DMS53 treated with DMSO at 0.1 percent for 48 hours (cell line): ENCODE results near the gene SSH2.

Experiments
- DNase-seq: peaks from one replicate; lab custom pipeline; 2025; ENCODE audit not compliant: unreplicated experiment; lab: John Stamatoyannopoulos, UW

Gene SSH2

DNA sequence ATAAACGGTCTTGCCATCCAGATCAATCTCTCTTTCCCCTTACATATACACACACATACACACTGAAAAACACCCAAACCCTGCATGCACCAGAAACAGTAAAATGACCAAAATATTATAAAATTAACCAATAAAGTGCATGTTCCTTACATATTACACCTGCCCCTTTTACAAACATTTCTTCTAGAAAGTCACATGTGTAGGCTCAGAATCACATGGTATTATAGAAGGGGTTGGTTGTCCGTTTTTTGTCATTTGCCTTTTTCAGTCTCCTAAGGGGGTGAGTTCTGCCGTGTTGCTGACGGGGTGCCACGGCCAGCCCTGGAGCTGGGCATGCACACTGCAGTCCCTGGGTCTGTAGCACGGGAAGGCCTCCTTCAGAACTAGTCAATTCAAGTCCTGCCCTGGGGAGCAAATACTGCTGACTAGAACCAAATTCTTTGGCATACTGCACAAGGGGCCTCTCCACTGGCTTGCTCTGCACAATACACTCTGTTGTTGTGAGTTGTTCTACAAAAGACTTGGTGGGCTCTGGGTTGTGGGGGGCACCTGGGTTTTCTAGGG lies 299.3 kb downstream of the SSH2 start:
- DNase-seq, result no peak

DNA sequence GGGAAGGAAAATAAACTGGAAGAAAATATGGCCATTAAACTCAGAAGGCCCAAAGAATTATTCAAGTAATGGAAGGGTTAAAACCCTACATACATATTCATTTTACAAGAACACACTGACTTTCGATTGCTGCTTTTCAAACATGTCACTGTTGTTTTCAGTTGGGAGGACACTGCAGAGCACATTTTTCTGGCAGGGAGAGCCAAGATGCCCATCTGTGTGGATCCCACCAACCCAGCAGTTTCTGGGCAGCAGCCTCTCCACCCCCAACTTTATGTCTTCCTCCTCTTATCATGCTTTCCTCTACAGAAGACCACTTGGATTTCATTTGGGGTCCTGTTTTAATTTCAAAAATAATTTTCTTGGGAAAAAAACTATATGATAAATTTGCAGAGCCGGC lies 300.2 kb downstream of the SSH2 start:
- DNase-seq, result no peak

DNA sequence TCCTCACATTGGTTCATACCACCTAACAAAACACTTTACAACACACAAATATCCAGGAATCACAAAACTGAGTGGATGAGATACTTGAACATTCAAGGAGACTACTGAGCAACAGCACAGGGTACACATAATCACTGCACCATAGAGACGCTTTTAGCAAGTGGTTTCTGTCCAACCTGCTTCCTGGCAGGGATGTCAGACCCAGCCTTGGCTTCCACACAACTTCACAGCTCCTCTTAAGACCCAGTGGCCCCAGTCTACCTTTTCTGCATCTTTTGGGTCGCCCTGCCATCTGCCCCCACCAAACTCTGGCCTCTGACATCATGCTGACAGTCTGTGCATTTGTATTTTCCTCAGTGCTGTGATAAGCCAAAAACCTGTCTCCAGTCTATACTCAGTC lies 301.4 kb downstream of the SSH2 start:
- no peak for DNase-seq

DNA sequence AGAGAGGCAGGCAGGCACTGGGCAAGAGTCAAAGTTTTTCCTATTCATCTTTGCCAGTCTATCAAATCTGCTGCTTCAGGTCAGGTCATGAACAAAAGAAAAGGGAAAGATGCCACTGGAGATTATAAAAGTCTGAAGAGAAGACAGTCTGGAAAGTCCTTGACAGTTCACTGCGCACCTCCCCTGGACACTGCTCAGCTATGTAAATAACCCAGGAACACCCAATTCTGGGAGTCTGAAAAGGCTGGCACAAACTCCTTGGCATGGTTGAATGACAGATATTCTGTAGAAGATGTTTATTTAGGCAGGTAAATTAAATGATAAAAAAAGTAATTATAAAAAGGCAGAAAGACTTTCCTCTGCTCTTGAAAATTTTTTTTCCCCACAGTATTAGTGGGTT lies 302.1 kb downstream of the SSH2 start:
- DNase-seq, result no peak

DNA sequence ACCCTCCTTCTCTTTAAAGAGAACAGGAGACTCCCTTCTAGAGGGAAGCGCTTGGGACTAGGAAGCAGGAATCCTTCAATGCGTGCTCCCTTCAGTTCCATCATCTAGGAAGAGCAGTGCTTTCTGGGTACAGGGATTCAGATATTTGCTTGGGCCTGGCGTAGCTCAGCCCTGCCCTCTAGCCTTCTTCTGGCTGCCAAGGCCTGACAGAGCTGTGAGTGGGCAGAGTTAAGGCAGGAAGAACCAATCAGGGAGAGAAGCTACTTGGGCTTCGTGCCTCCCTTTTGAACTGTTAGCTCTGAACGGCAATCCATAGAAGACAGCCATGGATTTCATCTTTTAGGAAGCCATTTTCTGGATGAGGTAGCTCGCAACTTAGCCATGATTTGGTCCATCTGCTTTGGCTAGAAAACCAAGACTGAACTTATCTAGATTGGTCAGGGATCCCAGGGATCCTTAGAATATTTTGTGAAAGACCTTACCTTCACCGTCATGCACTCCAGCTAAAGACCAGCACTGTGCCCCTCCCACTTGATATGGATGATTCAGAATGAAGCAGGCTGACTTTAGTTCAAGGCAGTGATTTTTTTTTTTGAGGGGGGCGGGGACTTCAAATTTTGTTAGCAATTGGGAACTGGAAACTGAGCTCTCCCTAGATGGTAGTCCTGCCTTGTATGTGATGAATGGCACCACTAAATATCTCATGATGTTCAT lies 304.8 kb downstream of the SSH2 start:
- no peak for DNase-seq

DNA sequence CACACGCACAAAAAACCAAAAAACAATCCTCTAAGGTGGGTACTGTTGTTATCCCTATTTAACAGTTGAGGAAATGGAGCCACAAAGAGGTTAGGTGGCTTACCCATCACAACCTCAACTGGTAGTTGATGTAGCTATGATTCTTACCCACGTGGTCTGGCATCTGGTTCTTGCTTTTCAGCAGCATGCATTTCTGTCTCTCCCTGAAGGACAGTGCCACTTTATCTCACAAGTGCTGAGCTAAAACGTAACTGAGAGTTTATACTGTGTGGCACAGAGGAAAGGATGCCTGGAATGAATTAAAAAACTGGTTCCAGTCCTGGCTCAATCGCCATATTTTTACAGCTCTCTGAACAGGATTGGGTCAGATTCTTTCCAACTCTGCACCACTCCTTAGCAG lies 305.4 kb downstream of the SSH2 start:
- DNase-seq, result no peak

- no peak for DNase-seq
These were observed 306.8 kb downstream of the SSH2 start for GRCh38 chr17:29623283-29623647.

DNA sequence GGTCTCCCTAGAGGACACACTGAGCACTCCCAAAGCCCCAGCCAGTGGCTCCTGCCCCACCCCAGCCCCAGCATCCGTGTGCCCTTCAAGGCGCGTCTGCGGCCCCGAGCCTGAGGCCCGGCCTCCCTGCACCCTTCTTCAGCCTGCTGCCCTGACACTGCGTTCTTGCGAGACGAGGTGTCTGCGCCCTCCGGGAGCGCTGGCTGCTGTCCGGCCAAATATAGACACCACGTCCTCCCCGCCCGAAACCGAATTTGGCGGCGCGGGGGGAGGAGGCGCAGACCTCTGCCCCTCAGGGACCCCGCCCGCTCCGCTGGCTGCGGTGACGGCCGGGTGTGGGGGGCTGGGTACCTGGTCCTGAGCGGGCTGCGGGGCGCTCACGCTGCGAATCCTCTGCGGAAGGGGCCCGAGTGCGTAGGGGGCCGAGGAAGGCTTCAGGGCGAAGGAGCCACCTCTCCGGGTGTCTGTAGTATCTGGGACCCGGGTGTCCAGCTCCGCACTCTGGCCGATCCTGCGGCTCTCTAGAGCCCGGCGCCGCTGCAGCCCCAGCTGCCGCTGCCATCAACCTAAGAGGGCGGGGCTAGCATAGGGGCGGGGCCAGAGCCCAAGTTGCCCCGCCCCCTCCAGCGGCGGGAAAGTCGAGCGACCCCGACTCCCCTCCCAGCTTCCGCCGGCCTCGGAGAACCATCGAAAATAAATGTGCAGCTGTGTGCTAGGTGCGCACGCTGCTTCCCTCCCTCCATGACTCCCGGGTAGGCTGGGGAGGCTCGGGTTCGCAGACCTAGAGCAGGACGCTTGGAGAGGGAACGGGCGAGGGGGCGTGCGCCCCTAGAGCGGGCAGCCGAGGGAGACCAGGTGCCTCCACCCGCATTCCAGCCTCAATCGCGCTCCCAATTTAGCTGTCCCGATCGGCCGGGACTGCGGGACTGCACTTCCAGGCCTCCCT lies 307.4 kb downstream of the SSH2 start, which contains the start of gene CORO6:
Gene CORO6 (minus strand): TSS at position 576 of the 946 bp plus-strand sequence. CDS start 1,491 bp downstream, outside the sequence.
- peak; percentile 12 for DNase-seq

DNA sequence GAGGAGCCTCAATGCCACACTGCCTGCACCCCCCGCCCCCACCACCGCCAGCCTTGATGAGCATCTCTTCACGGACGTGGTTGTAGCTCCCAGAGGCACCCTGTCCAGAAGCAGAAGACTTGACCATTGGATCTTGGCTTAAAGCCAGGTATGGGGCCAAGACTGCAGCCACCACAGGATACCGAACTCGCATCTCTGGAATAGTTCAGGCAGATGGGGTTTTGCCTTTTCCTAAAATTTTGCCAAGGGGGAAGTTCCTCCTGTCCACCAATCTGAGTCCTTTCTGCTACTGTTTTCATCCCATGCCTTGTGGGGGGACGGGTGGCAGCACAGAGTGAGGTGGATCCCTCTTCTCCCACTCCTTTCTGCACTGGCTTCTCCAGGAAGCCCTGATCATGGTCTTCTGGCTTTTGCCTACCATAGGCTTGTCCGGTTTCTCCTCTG lies 308.3 kb downstream of the SSH2 start:
- no peak for DNase-seq

DNA sequence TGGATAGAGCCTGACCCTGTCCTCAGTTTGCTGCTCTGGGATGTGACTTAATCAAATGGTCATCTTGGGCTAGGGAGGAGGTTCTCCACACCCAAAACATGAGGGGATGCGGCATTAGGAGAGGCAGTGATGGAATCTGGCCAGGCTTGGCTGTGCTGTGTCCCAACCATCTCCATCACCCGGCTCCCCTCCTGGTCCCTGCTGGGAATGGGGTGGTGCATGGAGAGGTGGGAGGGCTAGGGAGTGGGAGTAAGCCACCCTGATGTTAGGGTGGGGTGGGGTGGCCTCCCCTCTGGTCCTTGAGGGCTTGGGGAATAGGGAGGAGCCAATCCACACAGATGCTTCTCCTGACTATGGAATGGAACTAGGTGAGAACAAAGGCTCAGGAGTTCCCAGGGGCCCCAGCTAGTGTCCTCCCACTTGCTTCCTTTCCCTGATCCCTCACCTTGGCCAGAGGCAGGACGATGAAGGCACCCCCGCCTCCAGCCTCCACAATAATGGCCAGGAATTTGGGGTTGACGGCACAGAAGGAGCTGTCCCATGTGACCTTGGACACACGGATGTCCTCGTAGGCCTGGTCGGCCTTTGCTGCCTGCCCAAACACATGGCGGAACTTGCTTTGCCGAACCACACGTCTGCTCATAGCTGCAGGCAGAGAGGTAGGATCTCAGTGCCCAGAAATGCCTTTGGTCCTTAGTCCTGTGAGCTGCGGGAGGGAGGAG lies 309.1 kb downstream of the SSH2 start:
- DNase-seq, result no peak

GRCh38 chr17:29620271-29620670 lies 309.8 kb downstream of the SSH2 start:
- DNase-seq, result no peak

- DNase-seq, result no peak
These were observed 310.8 kb downstream of the SSH2 start for GRCh38 chr17:29619251-29619650.

GRCh38 chr17:29618272-29619065 lies 311.6 kb downstream of the SSH2 start:
- no peak for DNase-seq

- DNase-seq, result peak; percentile 56
These were observed 312.4 kb downstream of the SSH2 start for GRCh38 chr17:29617481-29618271.

GRCh38 chr17:29617125-29617480 lies 312.9 kb downstream of the SSH2 start:
- peak; percentile 71 for DNase-seq

- peak; percentile 24 for DNase-seq
These were observed 313.6 kb downstream of the SSH2 start for GRCh38 chr17:29616300-29617048.

GRCh38 chr17:29615492-29616299 lies 314.3 kb downstream of the SSH2 start:
- peak; percentile 60 for DNase-seq

DNA sequence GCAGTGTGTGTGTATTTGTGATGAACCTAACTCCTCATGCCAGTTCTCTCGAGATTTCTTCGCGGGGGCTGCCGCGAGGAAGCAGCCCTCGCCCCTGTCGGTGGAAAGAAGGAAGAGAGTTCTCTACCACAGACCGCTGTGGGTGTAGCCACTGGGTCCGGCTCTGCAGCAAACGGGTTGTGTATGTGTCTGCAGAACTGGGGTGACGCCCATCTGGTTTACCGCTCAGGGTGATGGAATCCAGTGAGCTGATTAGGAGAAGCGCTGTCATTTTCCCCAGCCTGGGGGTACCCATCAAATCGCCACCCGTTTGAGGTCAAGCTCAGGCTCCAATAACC lies 315.0 kb downstream of the SSH2 start:
- no peak for DNase-seq
